ENCODE results near the gene DIPK1A.

GRCh38 chr1:92884195-92884594 is 77.1 kb downstream of the DIPK1A start:
- TF ChIP-seq MAX (IDR thresholded peaks at IDR 0.05) (no peak), EP300 (IDR thresholded peaks at IDR 0.05; ENCODE audit: borderline replicate concordance) (no peak)
